GM23338 (cell line): ENCODE data around the gene KIF6. TPM values are rescaled to one million over a fixed set of nuclear protein-coding genes. Genes with fewer than 3 reads are reported as not detected.
A peak's percentile ranks its signal among the peaks of the same experiment; 100 is the strongest.

Experiments used
- ATAC-seq: fragments of 200-7000 bp; cut with Tn5 transposase; 3 replicates; pipeline ENCODE4 v1.9.1; 2020
- DNase-seq: peaks from one replicate; pipeline ENCODE4 v3.0.0-alpha.2; 2015; ENCODE audit warnings: low spot score
- H2AFZ ChIP-seq: fragments of 200-600 bp; sonication (generic); 2 replicates; pipeline ENCODE4 v1.8.0; 2016; ENCODE audit warnings: antibody characterized with exemption, mild to moderate bottlenecking, moderate library complexity
- H3F3A ChIP-seq: fragments of 200-600 bp; sonication (generic); replicated peaks from 2 replicates; pipeline ENCODE4 v1.8.0; 2017; ENCODE audit warnings: antibody characterized with exemption, mixed run types, low read depth
- H3K27ac ChIP-seq: fragments of 200-600 bp; sonication (generic); 2 replicates; pipeline ENCODE4 v1.6.1; 2016; ENCODE audit warnings: low read depth
- H3K27me3 ChIP-seq: fragments of 200-600 bp; sonication (generic); 2 replicates; pipeline ENCODE4 v1.8.0; 2016; ENCODE audit warnings: mild to moderate bottlenecking, mixed run types, moderate library complexity; ENCODE audit not compliant: insufficient read depth
- H3K36me3 ChIP-seq: fragments of 200-600 bp; sonication (generic); 2 replicates; pipeline ENCODE4 v1.8.0; 2016; ENCODE audit warnings: mild to moderate bottlenecking; ENCODE audit not compliant: insufficient read depth
- H3K4me1 ChIP-seq: fragments of 200-600 bp; sonication (generic); 2 replicates; pipeline ENCODE4 v1.8.0; 2016; ENCODE audit warnings: mild to moderate bottlenecking, moderate library complexity; ENCODE audit not compliant: insufficient read depth
- H3K4me2 ChIP-seq: fragments of 200-600 bp; sonication (generic); 2 replicates; pipeline ENCODE4 v1.7.1; 2017; ENCODE audit warnings: mixed run types
- H3K4me3 ChIP-seq: fragments of 200-600 bp; sonication (generic); 2 replicates; pipeline ENCODE4 v1.6.1; 2016; ENCODE audit warnings: mixed run types
- H3K79me2 ChIP-seq: fragments of 200-600 bp; sonication (generic); replicated peaks from 2 replicates; pipeline ENCODE4 v1.8.0; 2017; ENCODE audit warnings: mild to moderate bottlenecking; ENCODE audit not compliant: insufficient read depth
- H3K9me2 ChIP-seq: fragments of 200-600 bp; sonication (generic); 2 replicates; pipeline ENCODE4 v1.8.0; 2017; ENCODE audit not compliant: insufficient read depth
- H4K20me1 ChIP-seq: fragments of 200-600 bp; sonication (generic); replicated peaks from 2 replicates; pipeline ENCODE4 v1.8.0; 2017; ENCODE audit warnings: mild to moderate bottlenecking; ENCODE audit not compliant: insufficient read depth
- H3K27ac Mint-ChIP-seq: 2 replicates; pipeline ENCODE4 v1.8.0; 2020; ENCODE audit warnings: inconsistent platforms, mild to moderate bottlenecking, moderate library complexity, mixed read lengths
- H3K27me3 Mint-ChIP-seq: 3 replicates; pipeline ENCODE4 v1.8.0; 2022; ENCODE audit warnings: low read depth, mild to moderate bottlenecking, moderate library complexity, mixed read lengths, inconsistent platforms; ENCODE audit not compliant: insufficient read depth, poor library complexity
- H3K36me3 Mint-ChIP-seq: 3 replicates; pipeline ENCODE4 v1.8.0; 2021; ENCODE audit warnings: low read depth, mild to moderate bottlenecking, inconsistent platforms, moderate library complexity, mixed read lengths
- H3K4me1 Mint-ChIP-seq: 3 replicates; pipeline ENCODE4 v1.8.0; 2020; ENCODE audit warnings: mild to moderate bottlenecking, inconsistent platforms, mixed read lengths
- H3K4me3 Mint-ChIP-seq: 3 replicates; pipeline ENCODE4 v1.8.0; 2021; ENCODE audit warnings: moderate library complexity, mild to moderate bottlenecking, inconsistent platforms, mixed read lengths
- H3K9me3 Mint-ChIP-seq: 3 replicates; pipeline ENCODE4 v1.8.0; 2020; ENCODE audit warnings: moderate library complexity, mild to moderate bottlenecking, inconsistent platforms, mixed read lengths
- CREB1 ChIP-seq: fragments of 250-450 bp; sonication (Bioruptor Pico); IDR thresholded peaks from 2 replicates; pipeline ENCODE4 v1.5.0; 2020; ENCODE audit warnings: low read depth, mild to moderate bottlenecking, moderate library complexity
- CTCF ChIP-seq, 2 experiments: fragments of 200-600 bp in 1 of 2; sonication (generic) in 1 of 2; conservative IDR thresholded peaks; 2 replicates each; pipeline versions ENCODE4 v1.5.1 to v1.6.1; 2016 to 2017; ENCODE audit warnings: antibody characterized with exemption in 2 of 2, low read depth in 2 of 2, mild to moderate bottlenecking in 2 of 2, moderate library complexity in 1 of 2
- ETS1 ChIP-seq: IDR thresholded peaks from 2 replicates; pipeline ENCODE4 v1.6.1; 2016; ENCODE audit warnings: antibody characterized with exemption
- EZH2 ChIP-seq: fragments of 200-600 bp; sonication (generic); IDR thresholded peaks from one replicate; pipeline ENCODE4 v1.8.0; 2017; ENCODE audit warnings: antibody characterized with exemption, mild to moderate bottlenecking, low read depth; ENCODE audit not compliant: unreplicated experiment
- EZH2phosphoT487 ChIP-seq: fragments of 200-600 bp; sonication (generic); IDR thresholded peaks from one replicate; pipeline ENCODE4 v1.8.1; 2018; ENCODE audit warnings: antibody characterized with exemption; ENCODE audit not compliant: unreplicated experiment
- JUNB ChIP-seq: IDR thresholded peaks from one replicate; pipeline ENCODE4 v1.6.1; 2016; ENCODE audit warnings: antibody characterized with exemption; ENCODE audit not compliant: unreplicated experiment
- NANOG ChIP-seq: IDR thresholded peaks from 2 replicates; pipeline ENCODE4 v1.6.1; 2016; ENCODE audit warnings: antibody characterized with exemption, borderline replicate concordance
- POLR2AphosphoS5 ChIP-seq: IDR thresholded peaks from 2 replicates; pipeline ENCODE4 v1.6.1; 2016; ENCODE audit warnings: antibody characterized with exemption, low read depth
- REST ChIP-seq: IDR thresholded peaks from one replicate; pipeline ENCODE4 v1.6.1; 2018; ENCODE audit warnings: antibody characterized with exemption; ENCODE audit not compliant: unreplicated experiment
- STAT1 ChIP-seq: IDR thresholded peaks from one replicate; pipeline ENCODE4 v1.6.1; 2016; ENCODE audit warnings: antibody characterized with exemption; ENCODE audit not compliant: unreplicated experiment
- ZNF114 ChIP-seq: fragments of 250-450 bp; sonication (Bioruptor Pico); IDR thresholded peaks from 2 replicates; pipeline ENCODE4 v1.5.0; 2020; ENCODE audit warnings: mild to moderate bottlenecking, moderate library complexity
- ZNF331 ChIP-seq: fragments of 250-450 bp; sonication (Bioruptor Pico); IDR thresholded peaks from 2 replicates; pipeline ENCODE4 v1.5.0; 2020; ENCODE audit warnings: low read depth, mild to moderate bottlenecking, moderate library complexity
- ZNF462 ChIP-seq: fragments of 250-450 bp; sonication (Bioruptor Pico); IDR thresholded peaks from 2 replicates; pipeline ENCODE4 v1.5.0; 2020; ENCODE audit warnings: mild to moderate bottlenecking, moderate library complexity
- polyA plus RNA-seq: library from polyadenylated mRNA; unstranded; fragments of >200 nt; fragmentation: Nextera tagmentation; extraction: Ambion mirVana; gene quantifications from 2 replicates; pipeline ENCODE4 v1.2.1, GENCODE V29; 2016
- total RNA-seq: library from RNA; depleted of rRNA; stranded (reverse); fragments of >200 nt; shearing (Covaris generic); gene quantifications from 2 replicates; pipeline ENCODE4 v1.2.3, GENCODE V29; 2014

Gene KIF6
- total and polyA plus RNA-seq, 2 experiments from 2014 or later: 0.87 to 1.7 TPM

- peaks cover 9% of the 10 kb centered on the region; the same call in 1 of the 2 replicates for H3K4me1 ChIP-seq
- no peaks in the 10 kb centered on the region for H3K9me2 ChIP-seq
- no peak overlapping the region for H3K27ac ChIP-seq
- H3F3A ChIP-seq: no peaks in the 10 kb centered on the region
- no peak for DNase-seq
- no peak for ATAC-seq
- no peak overlapping the region for H3K27ac Mint-ChIP-seq
- H3K9me3 Mint-ChIP-seq: no peaks in the 10 kb centered on the region
- no peaks in the 10 kb centered on the region for H4K20me1 ChIP-seq
- peak overlapping the region; percentile 55; the same call in 1 of the 2 replicates for H3K4me2 ChIP-seq
- H3K4me3 ChIP-seq: no peak overlapping the region
- no peak overlapping the region for H2AFZ ChIP-seq
- no peaks in the 10 kb centered on the region for H3K36me3 ChIP-seq
- H3K36me3 Mint-ChIP-seq: no peaks in the 10 kb centered on the region
- H3K4me3 Mint-ChIP-seq: no peak overlapping the region
- no peaks in the 10 kb centered on the region for H3K27me3 Mint-ChIP-seq
- H3K27me3 ChIP-seq: no peaks in the 10 kb centered on the region
- peaks cover 3% of the 10 kb centered on the region; the same call in 2 of the 3 replicates for H3K4me1 Mint-ChIP-seq
- H3K79me2 ChIP-seq: no peaks in the 10 kb centered on the region
- TF ChIP-seq EZH2phosphoT487: no peak
- TF ChIP-seq NANOG: no peak
- no peak for TF ChIP-seq ZNF462 (CRISPR knock-in tag)
- no peak for TF ChIP-seq POLR2AphosphoS5
- TF ChIP-seq JUNB: no peak
- no peak for TF ChIP-seq REST
- no peak for TF ChIP-seq STAT1
- no peak for TF ChIP-seq EZH2
- no peak for TF ChIP-seq CTCF (conservative IDR thresholded peaks at IDR 0.05; ENCODE audit: low read depth in 2 of 2)
- no peak for TF ChIP-seq ZNF114 (CRISPR knock-in tag)
- TF ChIP-seq ZNF331 (CRISPR knock-in tag): no peak
- no peak for TF ChIP-seq CREB1 (CRISPR knock-in tag)
- no peak for TF ChIP-seq ETS1
These were observed 354.8 kb downstream of the KIF6 start for GRCh38 chr6:39370390-39370789.
